Right hindlimb (tissue), 1 donor: ENCODE measurements around the gene USP17L13.
"Not testable (repeated sequence)": the region's sequence is repeated elsewhere in the genome, so short reads cannot be mapped to it uniquely, and the experiment has no call there.

Experiments
- DNase-seq: peaks from one replicate; pipeline ENCODE4 v3.0.0-alpha.2; 2018

The USP17L13 gene, protein sequence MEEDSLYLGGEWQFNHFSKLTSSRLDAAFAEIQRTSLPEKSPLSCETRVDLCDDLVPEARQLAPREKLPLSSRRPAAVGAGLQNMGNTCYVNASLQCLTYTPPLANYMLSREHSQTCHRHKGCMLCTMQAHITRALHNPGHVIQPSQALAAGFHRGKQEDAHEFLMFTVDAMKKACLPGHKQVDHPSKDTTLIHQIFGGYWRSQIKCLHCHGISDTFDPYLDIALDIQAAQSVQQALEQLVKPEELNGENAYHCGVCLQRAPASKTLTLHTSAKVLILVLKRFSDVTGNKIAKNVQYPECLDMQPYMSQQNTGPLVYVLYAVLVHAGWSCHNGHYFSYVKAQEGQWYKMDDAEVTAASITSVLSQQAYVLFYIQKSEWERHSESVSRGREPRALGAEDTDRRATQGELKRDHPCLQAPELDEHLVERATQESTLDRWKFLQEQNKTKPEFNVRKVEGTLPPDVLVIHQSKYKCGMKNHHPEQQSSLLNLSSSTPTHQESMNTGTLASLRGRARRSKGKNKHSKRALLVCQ

GRCh38 chr4:9224596-9224995 is at the start of gene USP17L13:
Gene USP17L13 (plus strand): TSS chr4:9224896. CDS start chr4:9224896, 0 bp downstream.
- DNase-seq = not testable (repeated sequence)

DNA sequence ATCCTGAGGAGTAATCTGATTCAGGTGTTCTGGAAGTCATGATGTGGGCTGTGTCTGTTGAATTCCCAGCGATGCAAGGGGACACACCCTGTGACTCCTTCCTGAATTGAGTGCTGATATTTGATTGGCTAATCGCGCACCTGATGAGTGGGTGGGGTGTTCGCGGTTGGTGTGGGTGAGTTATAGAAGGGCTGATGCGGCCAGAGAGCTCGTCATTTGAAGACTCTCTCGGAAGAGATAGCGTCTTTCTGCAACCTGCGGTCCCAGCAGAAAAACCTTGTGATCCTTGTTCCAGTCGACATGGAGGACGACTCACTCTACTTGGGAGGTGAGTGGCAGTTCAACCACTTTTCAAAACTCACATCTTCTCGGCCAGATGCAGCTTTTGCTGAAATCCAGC is 14.3 kb upstream of the USP17L13 start, which contains the start of gene USP17L10:
TSS of gene USP17L10 (plus strand) at position 301 of the 400 bp plus-strand sequence. CDS start at position 301, 0 bp downstream.
- not testable (repeated sequence) for DNase-seq

- DNase-seq = not testable (repeated sequence)
Observed at GRCh38 chr4:9214701-9215100, 10.0 kb upstream of the USP17L13 start.

DNA sequence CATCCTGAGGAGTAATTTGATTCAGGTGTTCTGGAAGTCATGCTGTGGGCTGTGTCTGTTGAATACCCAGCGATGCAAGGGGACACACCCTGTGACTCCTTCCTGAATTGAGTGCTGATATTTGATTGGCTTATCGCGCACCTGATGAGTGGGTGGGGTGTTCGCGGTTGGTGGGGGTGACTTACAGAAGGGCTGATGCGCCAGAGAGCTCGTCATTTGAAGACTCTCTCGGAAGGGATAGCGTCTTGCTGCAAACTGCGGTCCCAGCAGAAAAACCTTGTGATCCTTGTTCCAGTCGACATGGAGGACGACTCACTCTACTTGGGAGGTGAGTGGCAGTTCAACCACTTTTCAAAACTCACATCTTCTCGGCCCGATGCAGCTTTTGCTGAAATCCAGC is 9.6 kb upstream of the USP17L13 start, which contains the start of gene USP17L11:
TSS of gene USP17L11 (plus strand) at position 301 of the 400 bp plus-strand sequence. CDS start at position 301, 0 bp downstream.
- not testable (repeated sequence) for DNase-seq

DNA sequence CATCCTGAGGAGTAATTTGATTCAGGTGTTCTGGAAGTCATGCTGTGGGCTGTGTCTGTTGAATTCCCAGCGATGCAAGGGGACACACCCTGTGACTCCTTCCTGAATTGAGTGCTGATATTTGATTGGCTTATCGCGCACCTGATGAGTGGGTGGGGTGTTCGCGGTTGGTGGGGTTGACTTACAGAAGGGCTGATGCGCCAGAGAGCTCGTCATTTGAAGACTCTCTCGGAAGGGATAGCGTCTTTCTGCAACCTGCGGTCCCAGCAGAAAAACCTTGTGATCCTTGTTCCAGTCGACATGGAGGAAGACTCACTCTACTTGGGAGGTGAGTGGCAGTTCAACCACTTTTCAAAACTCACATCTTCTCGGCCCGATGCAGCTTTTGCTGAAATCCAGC is 4.8 kb upstream of the USP17L13 start, which contains the start of gene USP17L12:
TSS of gene USP17L12 (plus strand) at position 301 of the 400 bp plus-strand sequence. CDS start at position 301, 0 bp downstream.
- not testable (repeated sequence) for DNase-seq

DNA sequence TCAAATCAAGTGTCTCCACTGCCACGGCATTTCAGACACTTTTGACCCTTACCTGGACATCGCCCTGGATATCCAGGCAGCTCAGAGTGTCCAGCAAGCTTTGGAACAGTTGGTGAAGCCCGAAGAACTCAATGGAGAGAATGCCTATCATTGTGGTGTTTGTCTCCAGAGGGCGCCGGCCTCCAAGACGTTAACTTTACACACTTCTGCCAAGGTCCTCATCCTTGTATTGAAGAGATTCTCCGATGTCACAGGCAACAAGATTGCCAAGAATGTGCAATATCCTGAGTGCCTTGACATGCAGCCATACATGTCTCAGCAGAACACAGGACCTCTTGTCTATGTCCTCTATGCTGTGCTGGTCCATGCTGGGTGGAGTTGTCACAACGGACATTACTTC is 5.6 kb downstream of the USP17L13 start:
- not testable (repeated sequence) for DNase-seq

DNA sequence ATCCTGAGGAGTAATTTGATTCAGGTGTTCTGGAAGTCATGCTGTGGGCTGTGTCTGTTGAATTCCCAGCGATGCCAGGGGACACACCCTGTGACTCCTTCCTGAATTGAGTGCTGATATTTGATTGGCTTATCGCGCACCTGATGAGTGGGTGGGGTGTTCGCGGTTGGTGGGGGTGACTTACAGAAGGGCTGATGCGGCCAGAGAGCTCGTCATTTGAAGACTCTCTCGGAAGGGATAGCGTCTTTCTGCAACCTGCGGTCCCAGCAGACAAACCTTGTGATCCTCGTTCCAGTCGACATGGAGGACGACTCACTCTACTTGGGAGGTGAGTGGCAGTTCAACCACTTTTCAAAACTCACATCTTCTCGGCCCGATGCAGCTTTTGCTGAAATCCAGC is 9.4 kb downstream of the USP17L13 start, which contains the start of gene USP17L15:
TSS of gene USP17L15 (plus strand) at position 301 of the 400 bp plus-strand sequence. CDS start at position 301, 0 bp downstream.
- not testable (repeated sequence) for DNase-seq

DNA sequence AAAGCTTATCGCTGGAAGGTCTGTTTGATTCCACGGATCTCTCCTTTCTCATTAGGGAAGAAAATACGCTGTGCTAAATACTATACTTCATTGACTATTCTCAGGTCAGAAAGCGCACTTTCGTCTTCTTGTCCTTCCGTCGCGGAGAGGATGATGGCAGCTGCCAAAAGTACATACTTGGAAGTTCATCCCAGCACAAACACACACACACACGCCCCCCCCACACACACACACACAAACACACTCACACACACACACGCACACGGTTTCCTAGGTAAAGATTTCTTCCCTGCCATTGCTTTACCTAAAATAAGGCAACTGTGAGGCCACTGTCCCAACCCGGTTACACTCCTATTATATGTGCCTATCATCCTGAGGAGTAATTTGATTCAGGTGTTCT is 13.8 kb downstream of the USP17L13 start:
- DNase-seq = peak; percentile 0

DNA sequence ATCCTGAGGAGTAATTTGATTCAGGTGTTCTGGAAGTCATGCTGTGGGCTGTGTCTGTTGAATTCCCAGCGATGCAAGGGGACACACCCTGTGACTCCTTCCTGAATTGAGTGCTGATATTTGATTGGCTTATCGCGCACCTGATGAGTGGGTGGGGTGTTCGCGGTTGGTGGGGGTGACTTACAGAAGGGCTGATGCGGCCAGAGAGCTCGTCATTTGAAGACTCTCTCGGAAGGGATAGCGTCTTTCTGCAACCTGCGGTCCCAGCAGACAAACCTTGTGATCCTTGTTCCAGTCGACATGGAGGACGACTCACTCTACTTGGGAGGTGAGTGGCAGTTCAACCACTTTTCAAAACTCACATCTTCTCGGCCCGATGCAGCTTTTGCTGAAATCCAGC is 18.9 kb downstream of the USP17L13 start, which contains the start of gene USP17L17:
TSS of gene USP17L17 (plus strand) at position 301 of the 400 bp plus-strand sequence. CDS start at position 301, 0 bp downstream.
- DNase-seq = not testable (repeated sequence)

DNA sequence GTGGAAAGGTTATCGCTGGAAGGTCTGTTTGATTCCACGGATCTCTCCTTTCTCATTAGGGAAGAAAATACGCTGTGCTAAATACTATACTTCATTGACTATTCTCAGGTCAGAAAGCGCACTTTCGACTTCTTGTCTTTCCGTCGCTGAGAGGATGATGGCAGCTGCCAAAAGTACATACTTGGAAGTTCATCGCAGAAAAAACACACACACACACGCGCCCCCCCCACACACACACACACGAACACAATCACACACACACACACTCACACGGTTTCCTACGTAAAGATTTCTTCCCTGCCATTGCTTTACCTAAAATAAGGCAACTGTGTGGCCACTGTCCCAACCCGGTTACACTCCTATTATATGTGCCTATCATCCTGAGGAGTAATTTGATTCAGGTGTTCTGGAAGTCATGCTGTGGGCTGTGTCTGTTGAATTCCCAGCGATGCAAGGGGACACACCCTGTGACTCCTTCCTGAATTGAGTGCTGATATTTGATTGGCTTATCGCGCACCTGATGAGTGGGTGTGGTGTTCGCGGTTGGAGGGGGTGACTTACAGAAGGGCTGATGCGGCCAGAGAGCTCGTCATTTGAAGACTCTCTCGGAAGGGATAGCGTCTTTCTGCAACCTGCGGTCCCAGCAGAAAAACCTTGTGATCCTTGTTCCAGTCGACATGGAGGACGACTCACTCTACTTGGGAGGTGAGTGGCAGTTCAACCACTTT is 23.4 kb downstream of the USP17L13 start, which contains the start of gene USP17L18:
TSS of gene USP17L18 (plus strand) at position 678 of the 728 bp plus-strand sequence. CDS start at position 678, 0 bp downstream.
- DNase-seq = peak; percentile 8

DNA sequence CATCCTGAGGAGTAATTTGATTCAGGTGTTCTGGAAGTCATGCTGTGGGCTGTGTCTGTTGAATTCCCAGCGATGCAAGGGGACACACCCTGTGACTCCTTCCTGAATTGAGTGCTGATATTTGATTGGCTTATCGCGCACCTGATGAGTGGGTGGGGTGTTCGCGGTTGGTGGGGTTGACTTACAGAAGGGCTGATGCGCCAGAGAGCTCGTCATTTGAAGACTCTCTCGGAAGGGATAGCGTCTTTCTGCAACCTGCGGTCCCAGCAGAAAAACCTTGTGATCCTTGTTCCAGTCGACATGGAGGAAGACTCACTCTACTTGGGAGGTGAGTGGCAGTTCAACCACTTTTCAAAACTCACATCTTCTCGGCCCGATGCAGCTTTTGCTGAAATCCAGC is 28.4 kb downstream of the USP17L13 start, which contains the start of gene USP17L19:
TSS of gene USP17L19 (plus strand) at position 301 of the 400 bp plus-strand sequence. CDS start at position 301, 0 bp downstream.
- not testable (repeated sequence) for DNase-seq

GRCh38 chr4:9257824-9258223 is 33.1 kb downstream of the USP17L13 start, which contains the start of gene USP17L20:
Gene USP17L20 (plus strand): TSS chr4:9258124. CDS start chr4:9258124, 0 bp downstream.
- DNase-seq = not testable (repeated sequence)

- not testable (repeated sequence) for DNase-seq
Observed at GRCh38 chr4:9262572-9262971, 37.9 kb downstream of the USP17L13 start, which contains the start of gene USP17L21. Gene USP17L21 (plus strand): TSS chr4:9262872. CDS start chr4:9262872, 0 bp downstream.

- DNase-seq = not testable (repeated sequence)
Observed at GRCh38 chr4:9267319-9267718, 42.6 kb downstream of the USP17L13 start, which contains the start of gene USP17L22. Gene USP17L22 (plus strand): TSS chr4:9267619. CDS start chr4:9267619, 0 bp downstream.

DNA sequence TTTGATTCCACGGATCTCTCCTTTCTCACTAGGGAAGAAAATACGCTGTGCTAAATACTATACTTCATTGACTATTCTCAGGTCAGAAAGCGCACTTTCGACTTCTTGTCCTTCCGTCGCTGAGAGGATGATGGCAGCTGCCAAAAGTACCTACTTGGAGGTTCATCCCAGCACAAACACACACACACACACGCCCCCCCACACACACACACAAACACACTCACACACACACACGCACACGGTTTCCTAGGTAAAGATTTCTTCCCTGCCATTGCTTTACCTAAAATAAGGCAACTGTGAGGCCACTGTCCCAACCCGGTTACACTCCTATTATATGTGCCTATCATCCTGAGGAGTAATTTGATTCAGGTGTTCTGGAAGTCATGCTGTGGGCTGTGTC is 47.0 kb downstream of the USP17L13 start:
- DNase-seq = not testable (repeated sequence)
